NCI-H1092 treated with DMSO at 0.1 percent for 48 hours (cell line): ENCODE data around the gene SERHL2.
"Not testable (repeated sequence)": the region's sequence is repeated elsewhere in the genome, so short reads cannot be mapped to it uniquely, and the experiment has no call there.

Experiments
- DNase-seq: peaks from one replicate; lab custom pipeline; 2025; lab: John Stamatoyannopoulos, UW

The SERHL2 gene

GRCh38 chr22:42536166-42536565 lies 17.6 kb upstream of the SERHL2 start:
- DNase-seq = no peak

- not testable (repeated sequence) for DNase-seq
Observed at GRCh38 chr22:42536634-42537033, 17.1 kb upstream of the SERHL2 start.

GRCh38 chr22:42537199-42537831 lies 16.4 kb upstream of the SERHL2 start:
- not testable (repeated sequence) for DNase-seq

- not testable (repeated sequence) for DNase-seq
Observed at GRCh38 chr22:42539236-42539771, 14.5 kb upstream of the SERHL2 start.

GRCh38 chr22:42544686-42545085 lies 9.1 kb upstream of the SERHL2 start:
- peak; percentile 36 for DNase-seq

GRCh38 chr22:42547562-42547961 lies 6.2 kb upstream of the SERHL2 start:
- no peak for DNase-seq

- DNase-seq = not testable (repeated sequence)
Observed at GRCh38 chr22:42548126-42548525, 5.6 kb upstream of the SERHL2 start.

- no peak for DNase-seq
Observed at GRCh38 chr22:42548597-42549330, 5.0 kb upstream of the SERHL2 start.

GRCh38 chr22:42549331-42550060 lies 4.3 kb upstream of the SERHL2 start:
- no peak for DNase-seq

GRCh38 chr22:42552294-42552647 lies 1.5 kb upstream of the SERHL2 start:
- DNase-seq = not testable (repeated sequence)

- no peak for DNase-seq
Observed at GRCh38 chr22:42560381-42560780, 6.6 kb downstream of the SERHL2 start.

- peak; percentile 13 for DNase-seq
Observed at GRCh38 chr22:42560781-42561180, 7.0 kb downstream of the SERHL2 start.

GRCh38 chr22:42561856-42562255 lies 8.1 kb downstream of the SERHL2 start:
- no peak for DNase-seq

GRCh38 chr22:42562279-42562678 lies 8.5 kb downstream of the SERHL2 start:
- DNase-seq = no peak

GRCh38 chr22:42562684-42563083 lies 8.9 kb downstream of the SERHL2 start:
- DNase-seq = no peak

GRCh38 chr22:42563943-42564342 lies 10.2 kb downstream of the SERHL2 start:
- DNase-seq = not testable (repeated sequence)

- no peak for DNase-seq
Observed at GRCh38 chr22:42564699-42565098, 10.9 kb downstream of the SERHL2 start.

GRCh38 chr22:42565956-42566355 lies 12.2 kb downstream of the SERHL2 start:
- DNase-seq = no peak

GRCh38 chr22:42567950-42568349 lies 14.2 kb downstream of the SERHL2 start:
- not testable (repeated sequence) for DNase-seq

GRCh38 chr22:42570580-42570979 lies 16.8 kb downstream of the SERHL2 start:
- DNase-seq = not testable (repeated sequence)

- not testable (repeated sequence) for DNase-seq
Observed at GRCh38 chr22:42571068-42571467, 17.3 kb downstream of the SERHL2 start.

GRCh38 chr22:42574046-42574445 lies 20.3 kb downstream of the SERHL2 start:
- DNase-seq = not testable (repeated sequence)

GRCh38 chr22:42574468-42574867 lies 20.7 kb downstream of the SERHL2 start:
- not testable (repeated sequence) for DNase-seq
